K562 (cell line): ENCODE data around the gene ABCC1. TPM values are rescaled to one million over a fixed set of nuclear protein-coding genes. Genes with fewer than 3 reads are reported as not detected.

Source experiments
- ATAC-seq: fragments of 200-7000 bp; cut with Tn5 transposase; 3 replicates; pipeline ENCODE4 v1.9.1; 2020; ENCODE audit warnings: moderate library complexity
- BruUV-seq: library from RNA; stranded (reverse); fragments of 400-500 nt; replicated peaks from 2 replicates; lab custom pipeline; 2021; lab: Mats Ljungman, UMichigan
- CTCF ChIA-PET: fragments of 300-600 bp; formaldehyde crosslinking; extraction: SDS; loops from one replicate; lab custom pipeline; 2021; ENCODE audit warnings: low intra/inter-chr PET ratio; lab: Yijun Ruan, JAX
- POLR2A ChIA-PET: fragments of 300-600, 350-650 bp; sonication (Branson Sonifier 250); formaldehyde crosslinking; extraction: SDS; loops from one replicate; lab custom pipeline; 2021; ENCODE audit warnings: antibody characterized with exemption, inconsistent platforms; lab: Yijun Ruan, JAX
- DNase-seq, 4 experiments: peaks; one replicate each; pipeline versions ENCODE4 v3.0.0 to v3.0.0-alpha.2; 2011 to 2018; ENCODE audit warnings: low spot score in 3 of 4, mixed read lengths in 3 of 4; ENCODE audit errors: extremely low read depth in 1 of 4
- FAIRE-seq: peaks from 2 replicates; lab custom pipeline; 2011; peaks lifted over from hg19 to GRCh38; lab: Jason Lieb, UNC
- H2AFZ ChIP-seq: 2 replicates; pipeline ENCODE4 v1.6.0; 2011; ENCODE audit warnings: low read depth, low read length, control low read depth, inconsistent platforms
- H3K27ac ChIP-seq: fragments of 200-600 bp; 3 replicates; pipeline ENCODE4 v1.8.0; 2011; ENCODE audit warnings: low read depth, mild to moderate bottlenecking, control low read depth, inconsistent platforms, low read length, moderate library complexity, mixed read lengths; ENCODE audit errors: extremely low read depth
- H3K27me3 ChIP-seq, 2 experiments: fragments of 300-600 bp in 1 of 2; 2 replicates in 1 of 2; 3 replicates in 1 of 2; pipeline versions ENCODE4 v1.6.0 to v1.8.0; 2011; ENCODE audit warnings: inconsistent platforms in 2 of 2, low read length in 2 of 2, mild to moderate bottlenecking in 1 of 2, mixed read lengths in 1 of 2, moderate library complexity in 1 of 2; ENCODE audit not compliant: control insufficient read depth in 2 of 2, insufficient read depth in 2 of 2
- H3K36me3 ChIP-seq: fragments of 300-600 bp; 3 replicates; pipeline ENCODE4 v1.8.0; 2011; ENCODE audit warnings: mild to moderate bottlenecking, low read length, inconsistent platforms; ENCODE audit not compliant: control insufficient read depth, insufficient read depth
- H3K4me1 ChIP-seq, 2 experiments: fragments of 200-600 bp in 1 of 2; replicated peaks in 1 of 2; 2 replicates in 1 of 2; 3 replicates in 1 of 2; pipeline versions ENCODE4 v1.5.1 to v1.8.0; 2011; ENCODE audit warnings: inconsistent platforms in 2 of 2, low read length in 2 of 2, mild to moderate bottlenecking in 1 of 2, mixed read lengths in 1 of 2, moderate library complexity in 1 of 2; ENCODE audit not compliant: control insufficient read depth in 2 of 2, insufficient read depth in 2 of 2
- H3K4me2 ChIP-seq: 2 replicates; pipeline ENCODE4 v1.6.1; 2011; ENCODE audit warnings: low read length, control low read depth, inconsistent platforms, mixed read lengths; ENCODE audit not compliant: insufficient read depth
- H3K4me3 ChIP-seq: fragments of 200-600 bp; sonication (generic), shearing (Covaris generic); 2 replicates; pipeline ENCODE4 v1.5.1; 2016; ENCODE audit warnings: control low read depth, inconsistent platforms
- H3K79me2 ChIP-seq: fragments of 200-600 bp; 3 replicates; pipeline ENCODE4 v1.8.0; 2011; ENCODE audit warnings: low read length, inconsistent platforms; ENCODE audit not compliant: control insufficient read depth, insufficient read depth
- H3K9ac ChIP-seq, 2 experiments: 2 replicates each; pipeline versions ENCODE4 v1.6.0 to v1.6.1; 2011; ENCODE audit warnings: low read depth in 2 of 2, low read length in 2 of 2, control low read depth in 1 of 2, inconsistent platforms in 1 of 2, mild to moderate bottlenecking in 1 of 2, mixed read lengths in 1 of 2; ENCODE audit not compliant: insufficient read depth in 1 of 2
- H3K9me1 ChIP-seq: one replicate; pipeline ENCODE4 v1.6.0; 2011; ENCODE audit warnings: inconsistent platforms, mild to moderate bottlenecking, low read length, moderate library complexity; ENCODE audit not compliant: control insufficient read depth, insufficient read depth
- H3K9me3 ChIP-seq: replicated peaks from 2 replicates; pipeline ENCODE4 v1.5.1; 2011; ENCODE audit warnings: low read depth, low read length, inconsistent platforms; ENCODE audit not compliant: control insufficient read depth, insufficient read depth
- H4K20me1 ChIP-seq: replicated peaks from 2 replicates; pipeline ENCODE4 v1.6.1; 2011; ENCODE audit warnings: low read length, inconsistent platforms, mixed read lengths; ENCODE audit not compliant: control insufficient read depth, insufficient read depth
- CHAMP1 ChIP-seq: fragments of 450-650 bp; IDR thresholded peaks from 2 replicates; pipeline ENCODE4 v1.6.1; 2016; ENCODE audit warnings: mild to moderate bottlenecking
- CHD4 ChIP-seq: fragments of 200-600 bp; sonication (generic); IDR thresholded peaks from 3 replicates; pipeline ENCODE4 v1.6.1; 2012; ENCODE audit warnings: low read depth, mild to moderate bottlenecking, mixed read lengths, low read length, inconsistent platforms; ENCODE audit not compliant: insufficient read depth, insufficient replicate concordance, poor library complexity, severe bottlenecking
- EGR1 ChIP-seq: fragments of 450-650 bp; conservative IDR thresholded peaks from 2 replicates; pipeline ENCODE4 v1.6.1; 2017; ENCODE audit warnings: mild to moderate bottlenecking
- ERF ChIP-seq: fragments of 450-650 bp; formaldehyde crosslinking; IDR thresholded peaks from 2 replicates; pipeline ENCODE4 v1.4.0; 2020; ENCODE audit warnings: mild to moderate bottlenecking, mixed read lengths
- FOXA1 ChIP-seq: fragments of 450-650 bp; IDR thresholded peaks from 2 replicates; pipeline ENCODE4 v1.6.1; 2016; ENCODE audit warnings: mild to moderate bottlenecking, borderline replicate concordance
- HNRNPK ChIP-seq: fragments of 200-400 bp; formaldehyde crosslinking; IDR thresholded peaks from one replicate; pipeline ENCODE4 v1.6.1; 2018; ENCODE audit warnings: mild to moderate bottlenecking, low read depth, low read length; ENCODE audit not compliant: poor library complexity, severe bottlenecking
- MCM5 ChIP-seq: fragments of 450-650 bp; IDR thresholded peaks from 2 replicates; pipeline ENCODE4 v1.6.1; 2016; ENCODE audit warnings: low read depth
- NFXL1 ChIP-seq: fragments of 450-650 bp; formaldehyde crosslinking; IDR thresholded peaks from 2 replicates; pipeline ENCODE4 v1.4.0; 2021; ENCODE audit warnings: mild to moderate bottlenecking
- PPARD ChIP-seq: fragments of 250-450 bp; sonication (Bioruptor Pico); IDR thresholded peaks from 2 replicates; pipeline ENCODE4 v1.8.0; 2022; ENCODE audit warnings: inconsistent platforms, mild to moderate bottlenecking, moderate library complexity
- RB1 ChIP-seq: fragments of 450-650 bp; IDR thresholded peaks from 2 replicates; pipeline ENCODE4 v1.6.1; 2017; ENCODE audit warnings: low read depth, mild to moderate bottlenecking
- SMARCC2 ChIP-seq: fragments of 450-650 bp; IDR thresholded peaks from 2 replicates; pipeline ENCODE4 v1.6.1; 2017; ENCODE audit warnings: antibody characterized with exemption, moderate library complexity, mild to moderate bottlenecking, low read depth
- ZNF140 ChIP-seq: fragments of 250-450 bp; sonication (Bioruptor Pico); IDR thresholded peaks from 2 replicates; pipeline ENCODE4 v1.8.0; 2021; ENCODE audit warnings: moderate library complexity, mild to moderate bottlenecking, inconsistent platforms
- ZNF3 ChIP-seq: fragments of 250-450 bp; sonication (Bioruptor Pico); IDR thresholded peaks from 2 replicates; pipeline ENCODE4 v1.5.0; 2021; ENCODE audit warnings: mild to moderate bottlenecking, moderate library complexity
- ZNF695 ChIP-seq: fragments of 450-650 bp; formaldehyde crosslinking; IDR thresholded peaks from 2 replicates; pipeline ENCODE4 v1.4.0; 2020; ENCODE audit warnings: mild to moderate bottlenecking, moderate library complexity
- WGBS: fragments of 100-300 bp; shearing (Covaris generic); methylation state at CpG from one replicate; pipeline ENCODE4 v1.1.6; 2016; ENCODE audit warnings: low coverage, mixed read lengths; ENCODE audit not compliant: insufficient coverage; ENCODE audit errors: missing lambda C conversion rate; 5-methylcytosine and 5-hydroxymethylcytosine counted together
- in situ Hi-C: fragments of 300-500 bp; cut with MboI; formaldehyde crosslinking; loops from 4 replicates; pipeline ENCODE4 v1.15.0; 2018; ENCODE audit warnings: inconsistent platforms, mixed read lengths
- intact Hi-C: fragments of 100-400 bp; cut with micrococcal nuclease; formaldehyde crosslinking; loops from 2 replicates; pipeline ENCODE4 v1.14.2; 2022
- polyA plus RNA-seq, 8 experiments: library from polyadenylated mRNA; depleted of rRNA in 4 of 8; stranded (reverse) in 5 of 8; unstranded in 3 of 8; fragments of >200 nt; fragmentation: Nextera tagmentation in 2 of 8; fragmentation: Illumina TruSeq in 1 of 8; extraction: Ambion mirVana in 2 of 8; extraction: Trizol in 1 of 8; gene quantifications; 2 replicates each; pipeline versions ENCODE4 v1.2.1 to v1.2.3, GENCODE V29; 2011 to 2014; ENCODE audit warnings: inconsistent platforms in 1 of 8, missing spikeins in 1 of 8
- total RNA-seq, 7 experiments: library from RNA; depleted of rRNA in 6 of 7; stranded (reverse); fragments of >200 nt in 6 of 7; fragmentation: Illumina TruSeq in 2 of 7; extraction: Trizol in 2 of 7; gene quantifications; 2 replicates each; pipeline versions ENCODE4 v1.2.1 to v1.2.3, GENCODE V29; 2011 to 2021; ENCODE audit warnings: low replicate concordance in 1 of 7

The ABCC1 gene
- total and polyA plus RNA-seq, 9 of the 15 experiments (the other 6 are each of a cell fraction or from before 2014, with no cell fraction given), result 3.9 to 41.6 (median 10.0) TPM

GRCh38 chr16:15983898-15984297, 34.5 kb downstream of the ABCC1 start:
- H3K27ac ChIP-seq, result no peak overlapping the region
- no peak for FAIRE-seq
- H3K9me1 ChIP-seq, result no peaks in the 10 kb centered on the region
- H3K4me3 ChIP-seq, result no peak overlapping the region
- H3K27me3 ChIP-seq, result no peaks in the 10 kb centered on the region
- CTCF ChIA-PET, result no interaction called here
- WGBS, result 71% methylated on average over 5 of the region's 5 CpGs
- no peak overlapping the region for H3K4me2 ChIP-seq
- no peak for TF ChIP-seq HNRNPK
- no peak for TF ChIP-seq NFXL1
- no peak for TF ChIP-seq FOXA1
- TF ChIP-seq PPARD (CRISPR knock-in tag), result no peak
- no TSS peak for BruUV-seq
- peaks cover 17 to 18% of the 10 kb centered on the region in 2 experiments for H3K4me1 ChIP-seq
- no peak overlapping the region for H3K9ac ChIP-seq
- in situ Hi-C loops (no loop called here), intact Hi-C loops (no loop called here)
- DNase-seq, result no peak
- peaks cover 26% of the 10 kb centered on the region for H3K9me3 ChIP-seq
- H3K36me3 ChIP-seq, result 0 out of 3 replicates have a peak, but pooled peaks cover 6% of the 10 kb centered on the region
- H2AFZ ChIP-seq, result no peak overlapping the region
- no peaks in the 10 kb centered on the region for H4K20me1 ChIP-seq
- ATAC-seq, result no peak
- peaks cover 67% of the 10 kb centered on the region for H3K79me2 ChIP-seq
- POLR2A ChIA-PET, result no interaction called here

GRCh38 chr16:15985144-15985543, 35.7 kb downstream of the ABCC1 start:
- Histone ChIP-seq H3K9me3 (peaks cover 16% of the 10 kb centered on the region), H3K4me3 (no peak overlapping the region), H3K36me3 (0 out of 3 replicates have a peak, but pooled peaks cover 4% of the 10 kb centered on the region), H3K9me1 (no peaks in the 10 kb centered on the region), H4K20me1 (no peaks in the 10 kb centered on the region), H2AFZ (no peak overlapping the region), H3K27ac (no peak overlapping the region), H3K27me3 (no peaks in the 10 kb centered on the region), H3K4me2 (no peak overlapping the region), H3K9ac (no peak overlapping the region), H3K79me2 (peaks cover 70% of the 10 kb centered on the region), H3K4me1 (peaks cover 27 to 29% of the 10 kb centered on the region in 2 experiments)
- DNase-seq, result no peak
- ATAC-seq, result no peak
- BruUV-seq, result no TSS peak
- intact Hi-C loops, result loop anchor here (5.0 kb wide), 2 partner anchors 33 to 98 kb away; partner anchors contain the start of gene CEP20
- no peak for FAIRE-seq
- in situ Hi-C loops, result no loop called here
- CTCF ChIA-PET, result no interaction called here
- POLR2A ChIA-PET, result interaction anchor here (1.0 to 1.2 kb wide), 3 partner anchors 12 to 33 kb away, joined by 3 to 4 read pairs (median 4); no protein-coding TSS in a partner anchor
- 95% methylated on average over 4 of the region's 4 CpGs for WGBS
- TF ChIP-seq FOXA1 (no peak), CHD4 (no peak), ZNF140 (CRISPR knock-in tag) (no peak), EGR1 (no peak), CHAMP1 (no peak), RB1 (no peak), SMARCC2 (no peak), ZNF695 (CRISPR knock-in tag) (no peak), ZNF3 (CRISPR knock-in tag) (no peak), ERF (CRISPR knock-in tag) (no peak), MCM5 (no peak)
